Measurements from ENCODE around the gene CACUL1.

DNA sequence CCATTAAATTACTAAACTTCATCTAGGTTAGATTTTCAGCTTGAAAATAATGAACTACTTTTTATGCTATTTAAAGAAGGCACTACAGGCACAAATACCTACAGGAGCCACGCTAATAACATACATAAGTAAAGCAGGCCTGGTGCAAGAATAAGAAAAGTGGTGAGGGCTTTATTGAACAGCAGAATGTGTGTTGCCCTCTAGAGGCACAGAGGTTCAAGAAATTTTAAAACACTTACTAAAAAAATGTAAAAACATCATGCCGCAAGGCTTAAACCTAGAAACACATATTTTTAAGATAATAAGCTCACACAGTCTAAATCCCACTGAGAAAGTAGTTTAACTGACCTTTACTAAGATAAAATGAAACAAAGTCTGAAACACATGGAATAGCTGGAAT lies 20.3 kb downstream of the CACUL1 start:
- TF ChIP-seq, protein P1, sequence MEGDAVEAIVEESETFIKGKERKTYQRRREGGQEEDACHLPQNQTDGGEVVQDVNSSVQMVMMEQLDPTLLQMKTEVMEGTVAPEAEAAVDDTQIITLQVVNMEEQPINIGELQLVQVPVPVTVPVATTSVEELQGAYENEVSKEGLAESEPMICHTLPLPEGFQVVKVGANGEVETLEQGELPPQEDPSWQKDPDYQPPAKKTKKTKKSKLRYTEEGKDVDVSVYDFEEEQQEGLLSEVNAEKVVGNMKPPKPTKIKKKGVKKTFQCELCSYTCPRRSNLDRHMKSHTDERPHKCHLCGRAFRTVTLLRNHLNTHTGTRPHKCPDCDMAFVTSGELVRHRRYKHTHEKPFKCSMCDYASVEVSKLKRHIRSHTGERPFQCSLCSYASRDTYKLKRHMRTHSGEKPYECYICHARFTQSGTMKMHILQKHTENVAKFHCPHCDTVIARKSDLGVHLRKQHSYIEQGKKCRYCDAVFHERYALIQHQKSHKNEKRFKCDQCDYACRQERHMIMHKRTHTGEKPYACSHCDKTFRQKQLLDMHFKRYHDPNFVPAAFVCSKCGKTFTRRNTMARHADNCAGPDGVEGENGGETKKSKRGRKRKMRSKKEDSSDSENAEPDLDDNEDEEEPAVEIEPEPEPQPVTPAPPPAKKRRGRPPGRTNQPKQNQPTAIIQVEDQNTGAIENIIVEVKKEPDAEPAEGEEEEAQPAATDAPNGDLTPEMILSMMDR (IDR thresholded peaks at IDR 0.05 in 8 of 11, conservative IDR thresholded peaks at IDR 0.05 in 3 of 11) = no peak
- TF ChIP-seq POLR2AphosphoS5 (IDR thresholded peaks at IDR 0.05) (no peak), POLR2A (IDR thresholded peaks at IDR 0.05) (no peak)
